ENCODE data around the gene OPCML. TPM values are rescaled to one million over a fixed set of nuclear protein-coding genes. Genes with fewer than 3 reads are reported as not detected.

OPCML gene
- total RNA-seq, 2 donors from 2014 or later, result 0.34 TPM; not detected in 1

DNA sequence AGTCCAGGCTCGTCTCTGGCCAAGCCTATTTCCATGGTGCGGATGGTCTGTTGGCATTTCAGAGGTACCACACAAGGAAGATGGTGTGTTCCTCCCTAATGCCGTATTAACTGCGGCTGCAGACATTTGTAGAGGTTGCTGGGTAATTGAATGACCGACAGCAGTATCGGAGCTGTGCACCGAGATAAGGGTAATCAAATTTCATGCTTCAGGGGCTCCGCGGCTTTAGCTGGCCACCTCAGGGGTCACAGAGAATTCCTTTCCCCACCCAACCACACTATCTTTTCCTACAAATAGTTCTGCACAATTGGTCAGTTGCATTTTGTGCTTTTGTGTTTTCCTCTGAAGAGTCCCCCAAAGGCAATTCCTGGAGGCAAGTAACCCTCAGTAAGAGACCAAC is 297.4 kb downstream of the OPCML start:
- whole genome bisulfite sequencing, result 65% methylated on average over 9 of the region's 9 CpGs
- DNase-seq (ENCODE audit: low spot score), result no peak
- Histone ChIP-seq H3K27me3 (replicated peaks; ENCODE audit: insufficient read depth) (no peaks in the 10 kb centered on the region), H3K9me3 (no peaks in the 10 kb centered on the region), H3K4me3 (no peak overlapping the region), H3K27ac (no peak overlapping the region), H3K4me1 (replicated peaks) (no peaks in the 10 kb centered on the region), H3K36me3 (no peaks in the 10 kb centered on the region)
- intact Hi-C loops (cut with DNase I), result no loop called here
- TF ChIP-seq, protein P1, sequence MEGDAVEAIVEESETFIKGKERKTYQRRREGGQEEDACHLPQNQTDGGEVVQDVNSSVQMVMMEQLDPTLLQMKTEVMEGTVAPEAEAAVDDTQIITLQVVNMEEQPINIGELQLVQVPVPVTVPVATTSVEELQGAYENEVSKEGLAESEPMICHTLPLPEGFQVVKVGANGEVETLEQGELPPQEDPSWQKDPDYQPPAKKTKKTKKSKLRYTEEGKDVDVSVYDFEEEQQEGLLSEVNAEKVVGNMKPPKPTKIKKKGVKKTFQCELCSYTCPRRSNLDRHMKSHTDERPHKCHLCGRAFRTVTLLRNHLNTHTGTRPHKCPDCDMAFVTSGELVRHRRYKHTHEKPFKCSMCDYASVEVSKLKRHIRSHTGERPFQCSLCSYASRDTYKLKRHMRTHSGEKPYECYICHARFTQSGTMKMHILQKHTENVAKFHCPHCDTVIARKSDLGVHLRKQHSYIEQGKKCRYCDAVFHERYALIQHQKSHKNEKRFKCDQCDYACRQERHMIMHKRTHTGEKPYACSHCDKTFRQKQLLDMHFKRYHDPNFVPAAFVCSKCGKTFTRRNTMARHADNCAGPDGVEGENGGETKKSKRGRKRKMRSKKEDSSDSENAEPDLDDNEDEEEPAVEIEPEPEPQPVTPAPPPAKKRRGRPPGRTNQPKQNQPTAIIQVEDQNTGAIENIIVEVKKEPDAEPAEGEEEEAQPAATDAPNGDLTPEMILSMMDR (IDR thresholded peaks at IDR 0.05), result no peak
- TF ChIP-seq POLR2AphosphoS5 (IDR thresholded peaks at IDR 0.05) (no peak), POLR2A (IDR thresholded peaks at IDR 0.05) (no peak)

DNA sequence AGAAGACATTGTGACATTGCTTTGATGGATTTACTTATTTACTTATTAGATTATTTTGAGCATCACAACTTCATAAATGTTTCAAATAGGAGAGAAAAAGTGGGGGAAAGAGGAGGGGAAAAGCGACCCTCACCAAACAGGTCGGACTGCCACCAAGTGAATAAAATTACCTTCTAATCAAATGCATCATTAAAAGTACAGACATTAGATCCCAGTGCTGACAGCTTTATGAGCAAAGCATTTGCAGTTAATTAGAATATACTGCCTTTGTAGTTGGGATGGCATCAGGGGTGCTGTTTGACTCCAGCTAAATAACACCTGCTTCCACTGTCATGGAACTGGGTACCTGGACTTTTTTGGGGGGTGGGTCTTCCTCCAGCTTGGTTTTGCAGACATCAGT is 299.6 kb downstream of the OPCML start:
- intact Hi-C loops (cut with DNase I), result no loop called here
- H3K27me3 ChIP-seq (replicated peaks; ENCODE audit: insufficient read depth), result no peaks in the 10 kb centered on the region
- no peaks in the 10 kb centered on the region for H3K4me1 ChIP-seq (replicated peaks)
- no peak overlapping the region for H3K4me3 ChIP-seq
- WGBS, result 20% methylated on average over 2 of the region's 2 CpGs
- TF ChIP-seq, protein P1 (IDR thresholded peaks at IDR 0.05), result no peak
- TF ChIP-seq POLR2AphosphoS5 (IDR thresholded peaks at IDR 0.05) (no peak), POLR2A (IDR thresholded peaks at IDR 0.05) (no peak)
- H3K9me3 ChIP-seq, result no peaks in the 10 kb centered on the region
- H3K36me3 ChIP-seq, result no peaks in the 10 kb centered on the region
- DNase-seq (ENCODE audit: low spot score), result no peak
- no peak overlapping the region for H3K27ac ChIP-seq

DNA sequence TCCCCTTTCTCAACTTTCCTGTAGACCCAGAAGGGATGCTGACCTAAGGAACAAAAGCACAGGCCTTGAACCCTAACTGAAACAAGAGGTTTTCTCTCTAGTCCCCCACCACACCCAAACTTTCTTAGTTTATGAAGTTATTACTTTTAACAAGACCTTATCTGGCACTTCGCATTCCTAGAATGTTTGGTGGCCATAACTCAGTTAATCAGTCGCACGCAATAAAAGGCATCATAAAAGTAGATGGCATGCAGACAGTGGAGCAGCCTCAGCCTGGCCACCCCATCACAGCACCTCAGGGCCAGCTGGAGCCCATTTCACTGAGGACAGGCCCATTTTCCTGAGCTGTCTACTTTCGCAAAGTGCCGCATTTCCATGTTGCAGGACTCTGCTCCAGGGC is 301.9 kb downstream of the OPCML start:
- no peaks in the 10 kb centered on the region for H3K36me3 ChIP-seq
- no peak overlapping the region for H3K27ac ChIP-seq
- H3K4me1 ChIP-seq (replicated peaks), result no peaks in the 10 kb centered on the region
- H3K9me3 ChIP-seq, result no peaks in the 10 kb centered on the region
- DNase-seq (ENCODE audit: low spot score), result no peak
- H3K27me3 ChIP-seq (replicated peaks; ENCODE audit: insufficient read depth), result no peaks in the 10 kb centered on the region
- WGBS, result 56% methylated on average over 5 of the region's 5 CpGs
- intact Hi-C loops (cut with DNase I), result no loop called here
- no peak for TF ChIP-seq POLR2AphosphoS5 (IDR thresholded peaks at IDR 0.05)
- TF ChIP-seq, protein P1 (IDR thresholded peaks at IDR 0.05), result no peak
- TF ChIP-seq POLR2A (IDR thresholded peaks at IDR 0.05), result no peak
- H3K4me3 ChIP-seq, result no peak overlapping the region

DNA sequence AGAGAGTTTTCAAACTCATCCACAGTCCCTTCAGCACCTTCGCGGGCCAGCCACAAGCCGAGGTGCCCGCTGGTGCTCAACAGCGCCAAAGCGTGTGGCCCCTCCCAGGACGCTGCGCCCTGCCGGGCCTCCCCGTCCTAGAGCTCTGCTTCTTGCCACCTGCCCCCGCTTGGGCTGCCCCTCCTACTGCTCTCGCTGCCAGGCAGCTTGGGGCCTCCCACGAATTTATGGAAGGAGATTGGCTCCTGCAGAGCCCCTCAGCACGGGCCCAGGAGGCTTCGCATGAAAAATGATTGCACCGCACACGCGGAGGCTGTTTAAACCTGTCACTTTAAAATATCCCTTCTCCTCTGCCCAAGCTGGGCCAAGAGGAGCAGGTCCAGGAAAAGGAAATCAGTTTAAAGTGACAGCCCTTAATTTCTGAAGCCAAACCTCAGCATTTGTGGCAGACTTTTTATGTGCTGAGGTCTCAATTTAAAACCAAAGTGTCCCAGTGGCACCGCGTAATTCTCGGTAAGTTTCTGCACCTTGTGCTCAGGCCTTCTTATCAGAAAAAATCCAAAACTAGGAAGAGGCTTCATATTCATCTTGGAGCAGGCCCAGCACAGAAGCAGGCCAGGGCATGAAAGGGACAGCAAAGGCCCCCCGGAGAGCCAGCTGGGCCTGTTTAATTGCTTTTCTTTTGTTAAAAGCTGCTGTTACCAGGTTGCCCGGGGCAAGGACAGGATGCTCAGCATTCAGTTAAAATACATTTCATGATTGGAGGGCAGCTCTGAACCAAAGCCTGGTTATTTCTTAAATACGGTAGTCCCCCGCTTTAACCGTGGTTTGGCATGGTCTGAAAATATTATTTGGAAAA is 303.6 kb downstream of the OPCML start:
- 12% methylated on average over 26 of the region's 26 CpGs for whole genome bisulfite sequencing
- Histone ChIP-seq H3K4me1 (replicated peaks) (no peaks in the 10 kb centered on the region), H3K27me3 (replicated peaks; ENCODE audit: insufficient read depth) (no peaks in the 10 kb centered on the region), H3K9me3 (no peaks in the 10 kb centered on the region), H3K27ac (no peak overlapping the region), H3K36me3 (no peaks in the 10 kb centered on the region), H3K4me3 (peak overlapping the region in 1 of 2 donors; percentile 8)
- intact Hi-C loops (cut with DNase I), result no loop called here
- TF ChIP-seq POLR2A (IDR thresholded peaks at IDR 0.05), result no peak
- TF ChIP-seq, protein P1 (IDR thresholded peaks at IDR 0.05), result no peak
- DNase-seq (ENCODE audit: low spot score), result peak; percentile 33

DNA sequence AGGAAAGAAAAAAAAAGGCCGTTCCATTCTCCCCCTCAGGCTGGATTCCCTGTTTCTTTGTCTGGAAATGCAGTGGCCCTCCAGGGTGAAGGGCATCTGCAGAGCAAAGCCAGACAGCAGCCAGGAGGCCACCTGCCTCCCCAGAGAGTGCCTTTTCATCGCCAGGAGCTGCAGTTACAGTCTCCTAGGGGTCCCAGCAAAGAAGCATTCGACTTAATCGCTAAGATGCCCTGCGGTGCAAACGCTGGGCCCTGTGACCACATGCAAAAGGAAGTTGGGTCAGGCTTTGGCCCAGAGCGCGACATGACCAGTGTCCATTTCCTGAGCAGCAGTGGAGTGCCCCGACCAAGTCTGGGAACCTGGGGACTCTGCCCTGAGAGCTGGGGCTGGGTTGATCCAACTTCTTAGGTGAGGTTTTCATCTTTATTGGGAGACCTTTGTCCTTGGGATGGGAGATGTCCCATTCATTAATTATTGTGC is 304.6 kb downstream of the OPCML start:
- Histone ChIP-seq H3K4me1 (replicated peaks) (no peaks in the 10 kb centered on the region), H3K9me3 (no peaks in the 10 kb centered on the region), H3K27me3 (replicated peaks; ENCODE audit: insufficient read depth) (no peaks in the 10 kb centered on the region), H3K4me3 (no peak overlapping the region), H3K36me3 (no peaks in the 10 kb centered on the region), H3K27ac (no peak overlapping the region)
- WGBS, result 78% methylated on average over 9 of the region's 9 CpGs
- TF ChIP-seq, protein P1 (IDR thresholded peaks at IDR 0.05), result no peak
- TF ChIP-seq POLR2AphosphoS5 (IDR thresholded peaks at IDR 0.05), result no peak
- TF ChIP-seq POLR2A (IDR thresholded peaks at IDR 0.05), result no peak
- intact Hi-C loops (cut with DNase I), result no loop called here
- no peak for DNase-seq (ENCODE audit: low spot score)

All from prostate gland (tissue), 2 donors.